Colonic mucosa (tissue), 4 donors: Measurements from ENCODE around the gene KCNJ11. TPM values are rescaled to one million over a fixed set of nuclear protein-coding genes. Genes with fewer than 3 reads are reported as not detected.

Experiments used
- DNase-seq: peaks from one replicate; pipeline ENCODE4 v3.0.0-alpha.2; 2020
- H3K27ac ChIP-seq: fragments of 200-600 bp; one replicate; pipeline ENCODE4 v1.8.0; 2021
- H3K27me3 ChIP-seq: fragments of 200-600 bp; one replicate; pipeline ENCODE4 v1.8.0; 2021
- H3K36me3 ChIP-seq: fragments of 200-600 bp; one replicate; pipeline ENCODE4 v1.8.0; 2021
- H3K4me1 ChIP-seq: fragments of 200-600 bp; one replicate; pipeline ENCODE4 v1.8.0; 2021; ENCODE audit warnings: mild to moderate bottlenecking
- H3K4me3 ChIP-seq: fragments of 200-600 bp; one replicate; pipeline ENCODE4 v1.8.0; 2021
- H3K9ac ChIP-seq, 2 donors: one replicate each; pipeline ENCODE4 v1.7.0; 2013; ENCODE audit warnings: control low read depth in 2 of 2, low read depth in 2 of 2, low read length in 2 of 2
- H3K9me3 ChIP-seq: fragments of 200-600 bp; one replicate; pipeline ENCODE4 v1.8.0; 2021
- CTCF ChIP-seq: fragments of 200-600 bp; IDR thresholded peaks from one replicate; pipeline ENCODE4 v1.8.0; 2022; ENCODE audit warnings: antibody characterized with exemption, mild to moderate bottlenecking
- intact Hi-C: fragments of 100-400 bp; cut with DNase I; formaldehyde crosslinking; loops from one replicate; pipeline ENCODE4 v1.14.1; 2022
- total RNA-seq, 2 donors: library from RNA; stranded (reverse); fragmentation: NEBNext Ultra II Directional in 1 of 2; extraction: Animal tissue kit (Norgen Biotek cat#: 25700) in 1 of 2; gene quantifications; one replicate each; pipeline ENCODE4 v1.2.1, GENCODE V29; 2021
- donor health status: healthy.
- donor health status: DM: no; HTN: no; CAD: no.
- donor health status: DM: no; HTN: no; CAD: no.

The KCNJ11 gene
- total RNA-seq, 2 donors from 2014 or later, result 1.4 to 2.9 TPM

GRCh38 chr11:17369684-17370243, 18.7 kb downstream of the KCNJ11 start:
- H3K27ac ChIP-seq, result no peak overlapping the region
- peaks cover 7% of the 10 kb centered on the region for H3K9me3 ChIP-seq
- no peak for DNase-seq
- no peaks in the 10 kb centered on the region for H3K27me3 ChIP-seq
- no peaks in the 10 kb centered on the region for H3K4me1 ChIP-seq
- peaks cover 16% of the 10 kb centered on the region for H3K36me3 ChIP-seq
- no peak overlapping the region for H3K4me3 ChIP-seq
- TF ChIP-seq CTCF, result no peak
- no peak overlapping the region for H3K9ac ChIP-seq
- intact Hi-C loops, result no loop called here

- Histone ChIP-seq H3K4me1 (no peaks in the 10 kb centered on the region), H3K36me3 (peaks cover 16% of the 10 kb centered on the region), H3K9me3 (peaks cover 7% of the 10 kb centered on the region)
These were observed 19.4 kb downstream of the KCNJ11 start for GRCh38 chr11:17369094-17369493.

GRCh38 chr11:17368551-17368950, 19.9 kb downstream of the KCNJ11 start:
- Histone ChIP-seq H3K27me3 (no peaks in the 10 kb centered on the region), H3K4me3 (no peak overlapping the region), H3K9me3 (peaks cover 7% of the 10 kb centered on the region), H3K36me3 (peaks cover 16% of the 10 kb centered on the region), H3K27ac (no peak overlapping the region), H3K9ac (no peak overlapping the region), H3K4me1 (no peaks in the 10 kb centered on the region)
- no peak for TF ChIP-seq CTCF
- intact Hi-C loops, result no loop called here
- DNase-seq, result no peak

More at GRCh38 chr11:17369094-17369493, 19.4 kb downstream of the KCNJ11 start:
- no peak for DNase-seq
- no peak overlapping the region for H3K9ac ChIP-seq
- H3K27ac ChIP-seq, result no peak overlapping the region
- intact Hi-C loops, result no loop called here
- H3K27me3 ChIP-seq, result no peaks in the 10 kb centered on the region
- no peak overlapping the region for H3K4me3 ChIP-seq
- TF ChIP-seq CTCF, result no peak

GRCh38 chr11:17366495-17366894, 22.0 kb downstream of the KCNJ11 start:
- Histone ChIP-seq H3K27me3 (no peaks in the 10 kb centered on the region), H3K36me3 (peaks cover 5% of the 10 kb centered on the region)
- no peak for TF ChIP-seq CTCF

GRCh38 chr11:17354601-17354991, 33.9 kb downstream of the KCNJ11 start:
- no peak overlapping the region for H3K4me3 ChIP-seq
- peak; percentile 62 for TF ChIP-seq CTCF
- no peak overlapping the region for H3K27ac ChIP-seq
- intact Hi-C loops, result loop anchor here (5.0 kb wide), 1 partner anchor 77 kb away; the partner anchor contains the start of gene NUCB2
- H3K9ac ChIP-seq, result no peak overlapping the region
- no peaks in the 10 kb centered on the region for H3K36me3 ChIP-seq
- H3K9me3 ChIP-seq, result no peaks in the 10 kb centered on the region
- no peaks in the 10 kb centered on the region for H3K4me1 ChIP-seq
- H3K27me3 ChIP-seq, result no peaks in the 10 kb centered on the region
- DNase-seq, result peak; percentile 91

More at GRCh38 chr11:17366495-17366894, 22.0 kb downstream of the KCNJ11 start:
- Histone ChIP-seq H3K4me1 (no peaks in the 10 kb centered on the region), H3K9ac (no peak overlapping the region), H3K9me3 (peaks cover 7% of the 10 kb centered on the region), H3K27ac (no peak overlapping the region), H3K4me3 (no peak overlapping the region)
- intact Hi-C loops, result no loop called here
- DNase-seq, result no peak
